Stimulated activated CD8-positive, alpha-beta memory T cell treated with anti-CD3 and anti-CD28 coated beads, Interleukin-7, amount 100 ng/mL, for 24 hours (primary cell): Measurements from ENCODE around the gene CDC14B.

Experiments used
- DNase-seq: peaks from one replicate; pipeline ENCODE4 v3.0.0-alpha.2; 2020; ENCODE audit warnings: low read depth

Gene CDC14B

GRCh38 chr9:96502539-96503373, 116.9 kb downstream of the CDC14B start:
- no peak for DNase-seq

- no peak for DNase-seq
These were observed 117.8 kb downstream of the CDC14B start for GRCh38 chr9:96501633-96502538.

- no peak for DNase-seq
These were observed 118.7 kb downstream of the CDC14B start for GRCh38 chr9:96500696-96501632.

GRCh38 chr9:96499257-96499656, 120.4 kb downstream of the CDC14B start:
- DNase-seq = no peak

- DNase-seq = no peak
These were observed 120.8 kb downstream of the CDC14B start for GRCh38 chr9:96498796-96499195.

GRCh38 chr9:96497117-96497399, 122.6 kb downstream of the CDC14B start:
- no peak for DNase-seq

GRCh38 chr9:96496368-96497116, 123.1 kb downstream of the CDC14B start:
- DNase-seq = no peak

GRCh38 chr9:96495341-96495740, 124.3 kb downstream of the CDC14B start:
- DNase-seq = no peak

GRCh38 chr9:96494215-96494800, 125.3 kb downstream of the CDC14B start:
- no peak for DNase-seq

- no peak for DNase-seq
These were observed 125.9 kb downstream of the CDC14B start for GRCh38 chr9:96493757-96494156.

- no peak for DNase-seq
These were observed 126.6 kb downstream of the CDC14B start for GRCh38 chr9:96492993-96493531.

- no peak for DNase-seq
These were observed 127.6 kb downstream of the CDC14B start for GRCh38 chr9:96491880-96492525.

GRCh38 chr9:96491079-96491879, 128.4 kb downstream of the CDC14B start:
- no peak for DNase-seq

GRCh38 chr9:96490534-96491078, 129.0 kb downstream of the CDC14B start:
- DNase-seq = no peak

GRCh38 chr9:96489482-96489979, 130.1 kb downstream of the CDC14B start:
- no peak for DNase-seq

- no peak for DNase-seq
These were observed 131.7 kb downstream of the CDC14B start for GRCh38 chr9:96487949-96488348.

- no peak for DNase-seq
These were observed 132.6 kb downstream of the CDC14B start for GRCh38 chr9:96487029-96487396.

GRCh38 chr9:96486386-96487028, 133.1 kb downstream of the CDC14B start:
- DNase-seq = no peak
